ENCODE results near the gene COPS6. TPM values are rescaled to one million over a fixed set of nuclear protein-coding genes. Genes with fewer than 3 reads are reported as not detected.

Gene COPS6
- polyA plus RNA-seq, 1 of the 3 experiments (the other 2 are of a cell fraction): 435 TPM

DNA sequence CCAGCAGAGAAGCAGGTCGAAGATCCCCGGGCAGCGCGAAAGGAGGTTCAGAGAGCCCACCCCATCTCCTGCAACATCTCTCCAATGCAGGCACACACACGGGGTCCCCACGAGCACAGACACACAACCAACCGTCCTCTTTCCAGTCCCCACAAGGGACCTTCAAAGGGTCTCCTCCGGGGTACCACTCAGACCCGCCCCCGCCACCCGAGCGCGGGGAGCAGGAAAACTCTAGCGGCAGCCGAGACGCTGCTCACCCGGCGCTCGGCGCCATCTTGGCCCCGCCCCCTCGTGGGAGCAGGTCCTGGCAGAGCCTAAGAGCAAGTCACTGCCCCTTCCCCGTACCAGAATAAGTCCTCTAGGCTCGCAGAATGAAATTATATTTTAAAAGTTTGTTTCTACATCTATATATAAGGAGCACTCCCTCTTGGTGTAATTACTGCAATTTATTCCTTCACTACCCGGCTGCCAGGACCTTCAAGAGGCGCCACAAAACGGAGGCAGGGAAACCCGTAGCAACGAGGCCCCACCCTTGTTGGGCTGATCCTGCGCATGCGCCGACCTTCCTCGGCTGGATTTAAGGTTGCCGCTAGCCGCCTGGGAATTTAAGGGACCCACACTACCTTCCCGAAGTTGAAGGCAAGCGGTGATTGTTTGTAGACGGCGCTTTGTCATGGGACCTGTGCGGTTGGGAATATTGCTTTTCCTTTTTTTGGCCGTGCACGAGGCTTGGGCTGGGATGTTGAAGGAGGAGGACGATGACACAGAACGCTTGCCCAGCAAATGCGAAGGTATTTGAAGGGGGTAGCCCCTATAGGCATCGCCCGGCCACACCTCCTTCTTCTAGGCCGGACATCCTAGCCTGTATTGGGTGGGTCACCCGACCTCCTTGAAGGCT is 30.6 kb downstream of the COPS6 start, which contains the start of the genes CNPY4 and TAF6 (continued):
- TF ChIP-seq, protein P1, sequence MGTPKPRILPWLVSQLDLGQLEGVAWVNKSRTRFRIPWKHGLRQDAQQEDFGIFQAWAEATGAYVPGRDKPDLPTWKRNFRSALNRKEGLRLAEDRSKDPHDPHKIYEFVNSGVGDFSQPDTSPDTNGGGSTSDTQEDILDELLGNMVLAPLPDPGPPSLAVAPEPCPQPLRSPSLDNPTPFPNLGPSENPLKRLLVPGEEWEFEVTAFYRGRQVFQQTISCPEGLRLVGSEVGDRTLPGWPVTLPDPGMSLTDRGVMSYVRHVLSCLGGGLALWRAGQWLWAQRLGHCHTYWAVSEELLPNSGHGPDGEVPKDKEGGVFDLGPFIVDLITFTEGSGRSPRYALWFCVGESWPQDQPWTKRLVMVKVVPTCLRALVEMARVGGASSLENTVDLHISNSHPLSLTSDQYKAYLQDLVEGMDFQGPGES (IDR thresholded peaks at IDR 0.05; ENCODE audit: low read depth, low read length): no peak
- no peak for TF ChIP-seq RAD21 (IDR thresholded peaks at IDR 0.05; ENCODE audit: low read length)
- TF ChIP-seq FOXJ3 (CRISPR knock-in tag; IDR thresholded peaks at IDR 0.05): no peak
- TF ChIP-seq TEAD4 (IDR thresholded peaks at IDR 0.05; ENCODE audit: borderline replicate concordance, insufficient read depth): no peak
- TF ChIP-seq, protein P2, sequence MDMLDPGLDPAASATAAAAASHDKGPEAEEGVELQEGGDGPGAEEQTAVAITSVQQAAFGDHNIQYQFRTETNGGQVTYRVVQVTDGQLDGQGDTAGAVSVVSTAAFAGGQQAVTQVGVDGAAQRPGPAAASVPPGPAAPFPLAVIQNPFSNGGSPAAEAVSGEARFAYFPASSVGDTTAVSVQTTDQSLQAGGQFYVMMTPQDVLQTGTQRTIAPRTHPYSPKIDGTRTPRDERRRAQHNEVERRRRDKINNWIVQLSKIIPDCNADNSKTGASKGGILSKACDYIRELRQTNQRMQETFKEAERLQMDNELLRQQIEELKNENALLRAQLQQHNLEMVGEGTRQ (IDR thresholded peaks at IDR 0.05; ENCODE audit: borderline replicate concordance, low read depth, low read length): no peak
- TF ChIP-seq, protein P3, sequence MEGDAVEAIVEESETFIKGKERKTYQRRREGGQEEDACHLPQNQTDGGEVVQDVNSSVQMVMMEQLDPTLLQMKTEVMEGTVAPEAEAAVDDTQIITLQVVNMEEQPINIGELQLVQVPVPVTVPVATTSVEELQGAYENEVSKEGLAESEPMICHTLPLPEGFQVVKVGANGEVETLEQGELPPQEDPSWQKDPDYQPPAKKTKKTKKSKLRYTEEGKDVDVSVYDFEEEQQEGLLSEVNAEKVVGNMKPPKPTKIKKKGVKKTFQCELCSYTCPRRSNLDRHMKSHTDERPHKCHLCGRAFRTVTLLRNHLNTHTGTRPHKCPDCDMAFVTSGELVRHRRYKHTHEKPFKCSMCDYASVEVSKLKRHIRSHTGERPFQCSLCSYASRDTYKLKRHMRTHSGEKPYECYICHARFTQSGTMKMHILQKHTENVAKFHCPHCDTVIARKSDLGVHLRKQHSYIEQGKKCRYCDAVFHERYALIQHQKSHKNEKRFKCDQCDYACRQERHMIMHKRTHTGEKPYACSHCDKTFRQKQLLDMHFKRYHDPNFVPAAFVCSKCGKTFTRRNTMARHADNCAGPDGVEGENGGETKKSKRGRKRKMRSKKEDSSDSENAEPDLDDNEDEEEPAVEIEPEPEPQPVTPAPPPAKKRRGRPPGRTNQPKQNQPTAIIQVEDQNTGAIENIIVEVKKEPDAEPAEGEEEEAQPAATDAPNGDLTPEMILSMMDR (IDR thresholded peaks at IDR 0.05): no peak
- no peak for TF ChIP-seq FOSL2 (IDR thresholded peaks at IDR 0.05; ENCODE audit: borderline replicate concordance, low read depth)
- TF ChIP-seq, protein P4, sequence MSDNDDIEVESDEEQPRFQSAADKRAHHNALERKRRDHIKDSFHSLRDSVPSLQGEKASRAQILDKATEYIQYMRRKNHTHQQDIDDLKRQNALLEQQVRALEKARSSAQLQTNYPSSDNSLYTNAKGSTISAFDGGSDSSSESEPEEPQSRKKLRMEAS (IDR thresholded peaks at IDR 0.05; ENCODE audit: low read depth): peak; percentile 66
- TF ChIP-seq SMC3 (IDR thresholded peaks at IDR 0.05; ENCODE audit: low read depth, low read length): no peak
- no peak for TF ChIP-seq MEF2A (IDR thresholded peaks at IDR 0.05; ENCODE audit: borderline replicate concordance, low read depth)
- TF ChIP-seq, protein P5, sequence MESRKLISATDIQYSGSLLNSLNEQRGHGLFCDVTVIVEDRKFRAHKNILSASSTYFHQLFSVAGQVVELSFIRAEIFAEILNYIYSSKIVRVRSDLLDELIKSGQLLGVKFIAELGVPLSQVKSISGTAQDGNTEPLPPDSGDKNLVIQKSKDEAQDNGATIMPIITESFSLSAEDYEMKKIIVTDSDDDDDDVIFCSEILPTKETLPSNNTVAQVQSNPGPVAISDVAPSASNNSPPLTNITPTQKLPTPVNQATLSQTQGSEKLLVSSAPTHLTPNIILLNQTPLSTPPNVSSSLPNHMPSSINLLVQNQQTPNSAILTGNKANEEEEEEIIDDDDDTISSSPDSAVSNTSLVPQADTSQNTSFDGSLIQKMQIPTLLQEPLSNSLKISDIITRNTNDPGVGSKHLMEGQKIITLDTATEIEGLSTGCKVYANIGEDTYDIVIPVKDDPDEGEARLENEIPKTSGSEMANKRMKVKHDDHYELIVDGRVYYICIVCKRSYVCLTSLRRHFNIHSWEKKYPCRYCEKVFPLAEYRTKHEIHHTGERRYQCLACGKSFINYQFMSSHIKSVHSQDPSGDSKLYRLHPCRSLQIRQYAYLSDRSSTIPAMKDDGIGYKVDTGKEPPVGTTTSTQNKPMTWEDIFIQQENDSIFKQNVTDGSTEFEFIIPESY (IDR thresholded peaks at IDR 0.05; ENCODE audit: borderline replicate concordance, low read depth): no peak
- peak; percentile 89 for TF ChIP-seq POLR2AphosphoS5 (IDR thresholded peaks at IDR 0.05; ENCODE audit: low read depth, low read length)
- TF ChIP-seq GATA2 (CRISPR knock-in tag; IDR thresholded peaks at IDR 0.05): no peak
- peak; percentile 94 for TF ChIP-seq NRF1 (IDR thresholded peaks at IDR 0.05; ENCODE audit: low read depth, low read length)

Data from SK-N-SH (cell line).